PC-9 (cell line): ENCODE results near the gene PRF1.

Experiments
- EZH2 ChIP-seq: fragments of 200-600 bp; sonication (generic); IDR thresholded peaks from 2 replicates; pipeline ENCODE4 v1.8.0; 2017; ENCODE audit warnings: antibody characterized with exemption, low read depth
- TF ChIP-seq, protein P1 (sequence below): fragments of 200-600 bp; sonication (generic); conservative IDR thresholded peaks from 2 replicates; pipeline ENCODE4 v1.6.1; 2017; ENCODE audit warnings: mixed run types, antibody characterized with exemption, mild to moderate bottlenecking, moderate library complexity

DNA sequence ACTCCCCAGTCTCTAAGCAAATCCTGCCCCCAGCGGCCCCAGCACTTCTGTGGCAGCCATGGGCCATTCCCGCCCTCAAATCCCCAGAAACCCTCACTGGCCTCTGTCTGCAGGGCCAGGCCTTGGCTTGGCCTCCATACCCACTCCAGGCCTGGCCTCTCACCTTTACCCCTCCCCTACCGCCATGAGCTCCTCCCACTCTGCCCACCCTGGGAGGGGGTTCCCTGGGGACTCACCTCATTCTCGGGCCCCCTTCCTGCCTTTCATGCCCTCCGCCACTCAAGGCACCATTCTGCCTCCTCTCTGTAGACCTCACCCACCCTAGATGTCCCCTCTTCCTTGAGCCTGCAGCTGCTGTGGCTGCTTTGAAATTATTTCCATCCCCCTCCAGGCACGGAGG is 41.0 kb downstream of the PRF1 start:
- TF ChIP-seq, protein P1, sequence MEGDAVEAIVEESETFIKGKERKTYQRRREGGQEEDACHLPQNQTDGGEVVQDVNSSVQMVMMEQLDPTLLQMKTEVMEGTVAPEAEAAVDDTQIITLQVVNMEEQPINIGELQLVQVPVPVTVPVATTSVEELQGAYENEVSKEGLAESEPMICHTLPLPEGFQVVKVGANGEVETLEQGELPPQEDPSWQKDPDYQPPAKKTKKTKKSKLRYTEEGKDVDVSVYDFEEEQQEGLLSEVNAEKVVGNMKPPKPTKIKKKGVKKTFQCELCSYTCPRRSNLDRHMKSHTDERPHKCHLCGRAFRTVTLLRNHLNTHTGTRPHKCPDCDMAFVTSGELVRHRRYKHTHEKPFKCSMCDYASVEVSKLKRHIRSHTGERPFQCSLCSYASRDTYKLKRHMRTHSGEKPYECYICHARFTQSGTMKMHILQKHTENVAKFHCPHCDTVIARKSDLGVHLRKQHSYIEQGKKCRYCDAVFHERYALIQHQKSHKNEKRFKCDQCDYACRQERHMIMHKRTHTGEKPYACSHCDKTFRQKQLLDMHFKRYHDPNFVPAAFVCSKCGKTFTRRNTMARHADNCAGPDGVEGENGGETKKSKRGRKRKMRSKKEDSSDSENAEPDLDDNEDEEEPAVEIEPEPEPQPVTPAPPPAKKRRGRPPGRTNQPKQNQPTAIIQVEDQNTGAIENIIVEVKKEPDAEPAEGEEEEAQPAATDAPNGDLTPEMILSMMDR, result no peak
- no peak for TF ChIP-seq EZH2
